H1 (cell line): Measurements from ENCODE around the gene GSG1L. TPM values are rescaled to one million over a fixed set of nuclear protein-coding genes. Genes with fewer than 3 reads are reported as not detected.

Source experiments
- GABPA ChIP-seq: IDR thresholded peaks from 2 replicates; pipeline ENCODE4 v1.6.1; 2011; ENCODE audit warnings: mild to moderate bottlenecking, low read length, moderate library complexity, borderline replicate concordance; ENCODE audit not compliant: insufficient read depth
- NANOG ChIP-seq: IDR thresholded peaks from 2 replicates; pipeline ENCODE4 v1.6.1; 2011; ENCODE audit warnings: low read length, low read depth, mild to moderate bottlenecking, inconsistent platforms; ENCODE audit not compliant: insufficient read depth, poor library complexity, severe bottlenecking
- RBBP5 ChIP-seq: IDR thresholded peaks from 2 replicates; pipeline ENCODE4 v1.7.1; 2012; ENCODE audit warnings: low read depth, mild to moderate bottlenecking, inconsistent platforms, low read length, moderate library complexity, borderline replicate concordance
- polyA plus RNA-seq, 7 experiments: library from polyadenylated mRNA; depleted of rRNA in 3 of 7; stranded (reverse) in 5 of 7; unstranded in 2 of 7; fragments of >200 nt in 5 of 7; fragments of 200-250 nt in 2 of 7; gene quantifications; 1 replicate in 5 of 7; 2 replicates in 1 of 7; 4 replicates in 1 of 7; pipeline versions ENCODE4 v1.2.1 to v1.2.3, GENCODE V29; 2011 to 2013; ENCODE audit warnings: missing spikeins in 2 of 7, mixed read lengths in 2 of 7
- total RNA-seq: library from RNA; stranded (reverse); fragmentation: NEBNext Ultra II Directional; extraction: Animal tissue kit (Norgen Biotek cat#: 25700); gene quantifications from 2 replicates; pipeline ENCODE4 v1.2.1, GENCODE V29; 2021

Gene GSG1L
- total and polyA plus RNA-seq, 2 of the 8 experiments (the other 6 are each of a cell fraction or from before 2014, with no cell fraction given): 0.71 to 1.1 TPM

DNA sequence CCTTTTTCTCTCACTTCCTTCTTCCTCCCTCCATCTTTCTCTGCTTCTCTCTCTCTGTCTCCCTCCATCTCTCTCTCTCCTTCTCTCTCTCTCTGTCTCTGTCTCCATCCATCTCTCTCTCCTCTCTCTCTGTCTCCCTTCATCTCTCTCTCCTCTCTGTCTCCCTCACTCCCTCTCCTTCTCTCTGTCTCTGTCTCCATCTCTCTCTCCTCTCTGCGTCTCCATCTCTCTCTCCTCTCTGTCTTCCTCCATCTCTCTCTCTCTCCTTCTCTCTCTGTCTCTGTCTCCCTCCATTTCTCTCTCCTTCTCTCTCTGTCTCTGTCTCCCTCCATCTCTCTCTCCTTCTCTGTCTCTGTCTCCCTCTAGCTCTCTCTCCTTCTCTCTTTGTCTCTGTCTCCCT lies 194.1 kb downstream of the GSG1L start (continued):
- TF ChIP-seq GABPA (no peak), RBBP5 (no peak), NANOG (no peak)
